ENCODE measurements around the gene SEMA4B.
A peak's percentile ranks its signal among the peaks of the same experiment; 100 is the strongest.

SEMA4B gene

GRCh38 chr15:90205886-90206285 lies 4.8 kb downstream of the SEMA4B start:
- DNase-seq (ENCODE audit: low read depth, low spot score), result no peak

GRCh38 chr15:90207252-90207651 lies 6.1 kb downstream of the SEMA4B start:
- no peak for DNase-seq (ENCODE audit: low read depth, low spot score)

DNA sequence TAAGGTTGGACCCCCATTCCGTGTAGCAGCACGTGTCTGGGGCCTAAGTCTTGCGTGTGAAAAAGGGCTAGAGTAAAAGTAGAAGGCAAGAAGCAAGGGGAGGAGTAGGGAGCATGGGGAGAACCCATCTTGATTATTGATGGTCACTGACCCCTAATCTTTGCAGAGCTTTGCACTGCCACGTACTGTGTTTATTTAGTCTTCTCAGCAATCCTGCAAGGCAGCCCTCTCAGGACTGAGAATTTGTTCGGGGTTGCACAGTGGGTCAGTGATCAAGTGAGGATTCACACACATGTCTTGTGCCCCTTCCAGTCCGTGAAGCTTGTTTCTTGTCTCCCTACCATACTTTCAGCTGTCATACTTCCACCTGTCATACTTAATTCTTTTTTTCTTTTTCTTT lies 7.2 kb downstream of the SEMA4B start:
- DNase-seq (ENCODE audit: low read depth, low spot score), result no peak

- no peak for DNase-seq (ENCODE audit: low read depth, low spot score)
Observed at GRCh38 chr15:90209591-90209990, 8.5 kb downstream of the SEMA4B start.

- no peak for DNase-seq (ENCODE audit: low read depth, low spot score)
Observed at GRCh38 chr15:90210593-90210992, 9.5 kb downstream of the SEMA4B start.

- no peak for DNase-seq (ENCODE audit: low read depth, low spot score)
Observed at GRCh38 chr15:90211009-90211408, 9.9 kb downstream of the SEMA4B start.

DNA sequence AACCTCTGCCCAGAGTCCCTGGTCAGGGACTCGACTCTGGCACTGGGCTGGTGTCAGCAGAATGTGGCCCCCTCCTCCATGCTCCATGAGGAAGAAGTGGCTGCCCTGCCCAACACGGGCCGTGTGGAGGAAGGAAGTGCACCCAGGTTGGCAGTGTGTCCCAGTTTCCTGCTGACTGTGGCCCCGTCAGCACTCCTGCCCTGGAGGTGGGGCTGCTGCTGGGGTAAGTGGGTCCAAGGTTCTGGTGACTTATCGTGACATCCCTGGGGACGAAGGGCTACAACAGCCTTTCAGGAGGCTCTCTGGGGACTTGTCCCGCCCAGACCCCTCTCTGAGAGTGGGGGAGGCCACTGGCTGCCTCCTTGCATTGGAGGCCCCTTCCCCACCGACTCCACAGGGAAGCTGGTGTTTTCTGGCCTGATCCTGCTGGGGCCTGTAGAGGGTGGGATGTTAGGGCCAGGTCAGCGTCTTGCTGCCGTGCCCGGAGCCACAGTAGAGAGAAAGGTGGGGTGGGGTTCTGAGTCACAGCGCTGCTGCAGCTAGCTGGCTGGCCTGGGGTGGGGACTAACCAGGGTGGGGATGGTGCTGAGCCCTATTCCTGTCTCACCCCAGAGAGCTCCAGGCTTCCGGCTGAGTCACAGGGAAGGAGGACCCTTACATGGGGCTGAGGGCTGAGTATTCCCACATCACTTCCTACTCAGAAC lies 10.5 kb downstream of the SEMA4B start:
- no peak for DNase-seq (ENCODE audit: low read depth, low spot score)

DNA sequence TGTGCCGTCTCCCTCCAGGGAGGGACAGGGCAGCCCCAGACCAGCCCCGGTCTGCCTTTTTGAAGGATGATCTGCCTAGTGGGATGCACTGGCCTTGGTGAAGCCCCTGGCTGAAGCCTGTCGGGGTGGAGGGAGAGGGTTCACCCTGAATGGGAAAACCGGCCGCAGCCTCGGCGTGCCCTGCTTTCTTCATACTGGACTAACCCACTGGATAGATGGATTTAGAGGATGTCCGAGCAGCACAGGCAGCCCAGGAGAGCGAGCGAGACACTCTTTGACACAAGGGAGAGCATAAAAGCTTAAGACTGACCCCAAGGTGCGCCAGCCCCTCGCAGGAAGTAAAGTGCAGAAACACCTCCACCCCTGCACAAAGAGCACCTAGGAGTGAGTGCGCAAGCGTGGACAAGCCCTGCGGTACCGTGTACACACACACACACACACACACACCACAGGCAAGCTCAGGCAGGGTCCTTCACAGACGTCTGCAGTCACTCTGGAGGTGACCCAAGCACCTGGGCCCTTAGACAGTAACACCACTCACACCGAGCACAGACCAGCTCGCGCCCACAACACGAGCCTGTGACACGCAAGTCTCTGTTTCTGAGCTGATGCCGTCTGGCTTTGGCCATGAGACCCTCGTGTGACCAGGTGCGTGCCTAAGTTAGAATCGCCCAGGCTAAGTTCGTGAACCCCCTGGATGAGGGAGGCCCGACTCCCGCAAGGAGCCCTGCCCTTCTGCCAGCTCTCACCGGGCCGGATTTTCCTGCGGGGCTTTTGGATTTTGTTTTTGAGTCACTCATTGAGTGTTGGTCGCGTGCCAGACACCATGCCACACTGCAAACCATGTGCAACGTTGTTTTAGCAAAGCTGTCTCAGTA lies 11.3 kb downstream of the SEMA4B start:
- no peak for DNase-seq (ENCODE audit: low read depth, low spot score)

GRCh38 chr15:90213122-90213817 lies 12.1 kb downstream of the SEMA4B start:
- DNase-seq (ENCODE audit: low read depth, low spot score), result no peak

GRCh38 chr15:90213818-90214204 lies 12.7 kb downstream of the SEMA4B start:
- no peak for DNase-seq (ENCODE audit: low read depth, low spot score)

DNA sequence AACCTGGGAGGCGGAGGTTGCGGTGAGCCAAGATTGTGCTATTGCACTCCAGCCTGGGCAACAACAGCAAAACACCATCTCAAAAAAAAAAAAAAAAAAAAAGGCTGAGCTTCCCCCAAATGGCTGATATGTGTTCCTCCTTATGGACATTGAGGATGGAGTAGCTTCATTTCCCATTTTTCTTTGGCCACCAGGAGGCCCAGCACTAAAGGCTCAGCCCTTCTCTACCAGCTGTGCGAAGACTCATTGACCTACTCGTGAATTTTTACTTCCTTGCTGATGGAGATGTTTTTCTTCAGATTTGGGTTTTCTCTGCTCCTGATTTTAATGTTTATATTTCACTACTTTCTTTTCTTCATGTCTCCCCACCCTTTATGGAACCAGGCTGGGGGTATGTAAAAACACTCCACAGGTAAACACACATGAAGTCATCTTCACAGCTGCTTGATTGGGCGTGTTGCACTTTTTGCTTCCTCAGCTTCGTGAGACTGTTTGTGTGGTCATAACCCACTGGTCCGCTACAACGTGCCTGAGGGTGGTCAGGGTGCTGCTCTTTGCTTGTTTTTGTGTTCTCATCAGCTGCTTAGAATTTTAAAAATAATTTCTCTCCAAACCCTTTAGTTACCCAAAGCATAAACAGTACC lies 13.5 kb downstream of the SEMA4B start:
- no peak for DNase-seq (ENCODE audit: low read depth, low spot score)

DNA sequence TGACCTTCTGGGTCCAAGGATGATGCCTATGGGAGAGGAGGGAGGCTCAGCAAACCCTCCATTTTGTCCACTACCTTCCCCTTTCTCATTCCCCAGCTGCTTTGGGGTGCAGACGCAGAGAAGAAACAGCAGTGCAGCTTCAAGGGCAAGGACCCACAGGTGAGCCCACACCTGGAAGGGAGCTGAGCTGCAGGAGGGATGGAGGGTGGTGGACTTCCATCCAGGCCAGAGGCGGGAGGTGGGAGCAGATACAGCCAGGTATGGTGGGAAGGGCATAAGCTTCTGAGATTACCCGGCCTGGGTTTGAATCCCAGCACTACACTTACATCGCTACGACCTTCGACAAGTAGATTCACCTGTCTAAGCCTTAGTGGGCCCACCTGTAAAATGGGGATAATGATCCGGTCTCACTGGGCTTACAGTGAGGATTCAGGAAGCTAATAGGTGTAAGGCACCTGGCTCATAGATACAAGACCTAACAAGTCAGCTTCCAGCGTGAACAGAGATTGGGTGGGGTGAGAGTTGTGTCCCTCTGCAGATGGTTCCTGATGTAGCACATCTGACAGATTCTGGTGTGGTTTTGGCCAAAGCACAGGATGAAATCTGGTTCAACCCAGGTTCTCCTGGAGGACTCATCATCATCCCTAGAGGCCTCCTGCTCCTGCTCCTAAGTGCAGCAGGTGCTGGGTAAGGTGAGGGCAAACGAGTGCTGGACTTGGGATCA lies 16.7 kb downstream of the SEMA4B start:
- no peak for DNase-seq (ENCODE audit: low read depth, low spot score)

DNA sequence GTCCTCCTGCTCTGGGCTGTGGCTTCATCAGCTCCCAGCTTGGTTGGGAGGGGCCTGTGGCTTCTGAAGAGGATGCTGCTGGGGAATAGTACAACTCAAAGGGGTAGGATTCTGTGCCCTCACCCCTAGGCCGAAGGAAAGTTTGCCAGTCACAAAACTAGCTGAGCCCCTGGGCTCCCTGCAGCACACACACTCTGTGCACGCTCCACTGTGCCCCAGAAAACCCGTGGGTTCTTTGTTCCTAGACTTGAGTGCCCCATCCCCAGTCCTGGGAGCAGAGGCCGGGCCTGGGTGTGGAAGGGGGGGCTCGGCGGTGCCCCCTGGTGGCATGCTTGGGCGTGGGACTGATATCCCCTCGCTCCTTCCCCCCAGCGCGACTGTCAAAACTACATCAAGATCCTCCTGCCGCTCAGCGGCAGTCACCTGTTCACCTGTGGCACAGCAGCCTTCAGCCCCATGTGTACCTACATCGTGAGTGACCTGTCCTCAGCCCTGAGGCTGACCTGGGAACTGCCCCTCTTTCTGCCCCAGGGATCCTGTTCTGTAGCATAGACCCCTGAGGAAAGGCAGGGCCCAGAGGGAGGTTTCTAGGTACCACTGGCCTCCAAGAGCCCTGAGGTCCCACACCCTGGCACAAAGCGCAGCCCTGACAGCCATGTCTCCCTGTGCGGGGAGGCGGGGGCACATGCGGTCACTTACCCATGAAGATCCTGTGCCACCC lies 18.5 kb downstream of the SEMA4B start:
- no peak for DNase-seq (ENCODE audit: low read depth, low spot score)

GRCh38 chr15:90221246-90221900 lies 20.2 kb downstream of the SEMA4B start:
- DNase-seq (ENCODE audit: low read depth, low spot score), result peak; percentile 65

DNA sequence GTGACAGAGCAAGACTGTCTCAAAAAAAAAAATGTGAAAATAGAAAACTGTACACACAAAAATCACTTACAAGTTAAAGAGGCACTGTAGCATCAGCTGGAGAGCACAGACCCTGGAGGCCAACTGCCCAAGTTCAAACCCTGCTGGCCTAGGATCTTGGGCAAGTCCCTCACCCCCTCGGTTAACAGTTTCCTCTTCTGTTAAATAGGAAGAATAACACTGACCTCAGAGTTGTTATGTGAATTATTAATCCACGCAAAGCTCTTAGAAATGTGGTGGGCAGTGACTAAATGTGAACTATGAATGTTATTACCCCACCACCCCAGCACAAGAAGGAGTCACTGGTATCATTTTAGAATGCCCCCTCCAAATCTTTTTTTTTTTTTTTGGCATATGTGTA lies 21.4 kb downstream of the SEMA4B start:
- DNase-seq (ENCODE audit: low read depth, low spot score), result no peak

GRCh38 chr15:90223441-90224165 lies 22.5 kb downstream of the SEMA4B start:
- DNase-seq (ENCODE audit: low read depth, low spot score), result no peak

DNA sequence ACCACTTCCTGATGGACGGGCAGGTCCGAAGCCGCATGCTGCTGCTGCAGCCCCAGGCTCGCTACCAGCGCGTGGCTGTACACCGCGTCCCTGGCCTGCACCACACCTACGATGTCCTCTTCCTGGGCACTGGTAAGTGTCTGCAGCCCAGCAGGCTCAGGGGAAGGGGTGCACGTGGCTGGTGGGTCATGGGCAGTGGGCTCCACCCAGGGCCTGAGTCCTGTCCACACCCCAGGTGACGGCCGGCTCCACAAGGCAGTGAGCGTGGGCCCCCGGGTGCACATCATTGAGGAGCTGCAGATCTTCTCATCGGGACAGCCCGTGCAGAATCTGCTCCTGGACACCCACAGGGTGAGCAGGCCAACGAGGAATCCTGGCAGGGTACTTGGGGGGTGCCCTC lies 23.9 kb downstream of the SEMA4B start:
- no peak for DNase-seq (ENCODE audit: low read depth, low spot score)

- DNase-seq (ENCODE audit: low read depth, low spot score), result no peak
Observed at GRCh38 chr15:90225504-90226234, 24.5 kb downstream of the SEMA4B start.

DNA sequence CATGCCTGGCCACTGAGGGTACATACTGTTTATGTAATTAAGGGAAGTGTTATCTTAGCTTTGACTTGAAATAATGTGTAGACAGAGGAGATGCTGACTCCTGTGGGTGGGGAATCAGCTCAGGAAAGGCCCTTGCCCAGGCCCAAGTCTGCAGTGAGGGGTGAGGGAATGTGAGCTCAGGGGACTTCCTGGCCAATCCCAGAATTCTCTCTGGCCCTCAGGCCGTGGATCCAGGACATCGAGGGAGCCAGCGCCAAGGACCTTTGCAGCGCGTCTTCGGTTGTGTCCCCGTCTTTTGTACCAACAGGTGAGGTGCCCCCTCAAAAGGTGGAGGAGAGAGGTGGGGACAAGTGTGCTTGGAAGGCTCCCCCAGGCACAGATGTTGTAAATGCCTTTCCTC lies 26.2 kb downstream of the SEMA4B start:
- no peak for DNase-seq (ENCODE audit: low read depth, low spot score)

All from smooth muscle cell of the brain vasculature (primary cell).